ENCODE results near the gene CNTRL.

CNTRL gene

GRCh38 chr9:121138561-121138960, 63.8 kb downstream of the CNTRL start:
- TF ChIP-seq POLR2A (IDR thresholded peaks at IDR 0.05; ENCODE audit: low read depth, low read length) = no peak
- no peak for TF ChIP-seq TAF1 (IDR thresholded peaks at IDR 0.05; ENCODE audit: borderline replicate concordance, low read depth, low read length)
- no peak for TF ChIP-seq POLR2AphosphoS5 (IDR thresholded peaks at IDR 0.05; ENCODE audit: low read depth, low read length)
- DNase-seq (ENCODE audit: insufficient read length) = no peak
- FAIRE-seq = no peak

GRCh38 chr9:121138973-121139372, 64.2 kb downstream of the CNTRL start:
- no peak for DNase-seq (ENCODE audit: insufficient read length)
- FAIRE-seq = no peak
- no peak for TF ChIP-seq TAF1 (IDR thresholded peaks at IDR 0.05; ENCODE audit: borderline replicate concordance, low read depth, low read length)
- no peak for TF ChIP-seq POLR2AphosphoS5 (IDR thresholded peaks at IDR 0.05; ENCODE audit: low read depth, low read length)
- TF ChIP-seq POLR2A (IDR thresholded peaks at IDR 0.05; ENCODE audit: low read depth, low read length) = no peak

GRCh38 chr9:121140162-121140561, 65.4 kb downstream of the CNTRL start:
- no peak for DNase-seq (ENCODE audit: insufficient read length)
- no peak for TF ChIP-seq POLR2A (IDR thresholded peaks at IDR 0.05; ENCODE audit: low read depth, low read length)
- TF ChIP-seq TAF1 (IDR thresholded peaks at IDR 0.05; ENCODE audit: borderline replicate concordance, low read depth, low read length) = no peak
- TF ChIP-seq POLR2AphosphoS5 (IDR thresholded peaks at IDR 0.05; ENCODE audit: low read depth, low read length) = no peak
- FAIRE-seq = no peak

GRCh38 chr9:121141306-121141705, 66.6 kb downstream of the CNTRL start:
- TF ChIP-seq POLR2A (IDR thresholded peaks at IDR 0.05; ENCODE audit: low read depth, low read length) (no peak), POLR2AphosphoS5 (IDR thresholded peaks at IDR 0.05; ENCODE audit: low read depth, low read length) (no peak), TAF1 (IDR thresholded peaks at IDR 0.05; ENCODE audit: borderline replicate concordance, low read depth, low read length) (no peak)
- FAIRE-seq (no peak), DNase-seq (ENCODE audit: insufficient read length) (no peak)

GRCh38 chr9:121141706-121142105, 67.0 kb downstream of the CNTRL start:
- no peak for DNase-seq (ENCODE audit: insufficient read length)
- FAIRE-seq = no peak
- no peak for TF ChIP-seq POLR2AphosphoS5 (IDR thresholded peaks at IDR 0.05; ENCODE audit: low read depth, low read length)
- TF ChIP-seq TAF1 (IDR thresholded peaks at IDR 0.05; ENCODE audit: borderline replicate concordance, low read depth, low read length) = no peak
- TF ChIP-seq POLR2A (IDR thresholded peaks at IDR 0.05; ENCODE audit: low read depth, low read length) = no peak

- DNase-seq (ENCODE audit: insufficient read length) = no peak
- no peak for FAIRE-seq
- no peak for TF ChIP-seq TAF1 (IDR thresholded peaks at IDR 0.05; ENCODE audit: borderline replicate concordance, low read depth, low read length)
- TF ChIP-seq POLR2A (IDR thresholded peaks at IDR 0.05; ENCODE audit: low read depth, low read length) = no peak
- no peak for TF ChIP-seq POLR2AphosphoS5 (IDR thresholded peaks at IDR 0.05; ENCODE audit: low read depth, low read length)
Observed at GRCh38 chr9:121143771-121144170, 69.0 kb downstream of the CNTRL start.

- DNase-seq (ENCODE audit: insufficient read length) = no peak
- no peak for FAIRE-seq
- TF ChIP-seq TAF1 (IDR thresholded peaks at IDR 0.05; ENCODE audit: borderline replicate concordance, low read depth, low read length) = no peak
- TF ChIP-seq POLR2A (IDR thresholded peaks at IDR 0.05; ENCODE audit: low read depth, low read length) = no peak
- TF ChIP-seq POLR2AphosphoS5 (IDR thresholded peaks at IDR 0.05; ENCODE audit: low read depth, low read length) = no peak
Observed at GRCh38 chr9:121144482-121144881, 69.7 kb downstream of the CNTRL start.

- DNase-seq (ENCODE audit: insufficient read length) (no peak), FAIRE-seq (no peak)
Observed at GRCh38 chr9:121150188-121150587, 75.4 kb downstream of the CNTRL start.

GRCh38 chr9:121153642-121154041, 78.9 kb downstream of the CNTRL start:
- FAIRE-seq (no peak), DNase-seq (ENCODE audit: insufficient read length) (no peak)
- no peak for TF ChIP-seq POLR2A (IDR thresholded peaks at IDR 0.05; ENCODE audit: low read depth, low read length)
- no peak for TF ChIP-seq POLR2AphosphoS5 (IDR thresholded peaks at IDR 0.05; ENCODE audit: low read depth, low read length)
- TF ChIP-seq TAF1 (IDR thresholded peaks at IDR 0.05; ENCODE audit: borderline replicate concordance, low read depth, low read length) = no peak

More at GRCh38 chr9:121150188-121150587, 75.4 kb downstream of the CNTRL start:
- no peak for TF ChIP-seq TAF1 (IDR thresholded peaks at IDR 0.05; ENCODE audit: borderline replicate concordance, low read depth, low read length)

GRCh38 chr9:121154782-121155181, 80.0 kb downstream of the CNTRL start:
- DNase-seq (ENCODE audit: insufficient read length) = no peak
- TF ChIP-seq POLR2AphosphoS5 (IDR thresholded peaks at IDR 0.05; ENCODE audit: low read depth, low read length) (no peak), POLR2A (IDR thresholded peaks at IDR 0.05; ENCODE audit: low read depth, low read length) (no peak), TAF1 (IDR thresholded peaks at IDR 0.05; ENCODE audit: borderline replicate concordance, low read depth, low read length) (no peak)
- FAIRE-seq = no peak

- TF ChIP-seq TAF1 (IDR thresholded peaks at IDR 0.05; ENCODE audit: borderline replicate concordance, low read depth, low read length) (no peak), POLR2AphosphoS5 (IDR thresholded peaks at IDR 0.05; ENCODE audit: low read depth, low read length) (no peak), POLR2A (IDR thresholded peaks at IDR 0.05; ENCODE audit: low read depth, low read length) (no peak)
- FAIRE-seq (peak; percentile 78), DNase-seq (ENCODE audit: insufficient read length) (peak; percentile 13)
Observed at GRCh38 chr9:121156263-121156731, 81.5 kb downstream of the CNTRL start.

GRCh38 chr9:121157939-121158338, 83.2 kb downstream of the CNTRL start:
- DNase-seq (ENCODE audit: insufficient read length) (no peak), FAIRE-seq (no peak)
- no peak for TF ChIP-seq TAF1 (IDR thresholded peaks at IDR 0.05; ENCODE audit: borderline replicate concordance, low read depth, low read length)
- no peak for TF ChIP-seq POLR2A (IDR thresholded peaks at IDR 0.05; ENCODE audit: low read depth, low read length)
- TF ChIP-seq POLR2AphosphoS5 (IDR thresholded peaks at IDR 0.05; ENCODE audit: low read depth, low read length) = no peak

- no peak for FAIRE-seq
- TF ChIP-seq TAF1 (IDR thresholded peaks at IDR 0.05; ENCODE audit: borderline replicate concordance, low read depth, low read length) = no peak
- TF ChIP-seq POLR2A (IDR thresholded peaks at IDR 0.05; ENCODE audit: low read depth, low read length) = no peak
- TF ChIP-seq POLR2AphosphoS5 (IDR thresholded peaks at IDR 0.05; ENCODE audit: low read depth, low read length) = no peak
- no peak for DNase-seq (ENCODE audit: insufficient read length)
Observed at GRCh38 chr9:121160025-121160424, 85.3 kb downstream of the CNTRL start.

All from GM12892 (cell line).